ENCODE measurements around the gene FGD3. TPM values are rescaled to one million over a fixed set of nuclear protein-coding genes. Genes with fewer than 3 reads are reported as not detected.
A peak's percentile ranks its signal among the peaks of the same experiment; 100 is the strongest.

Gene FGD3
- total and polyA plus RNA-seq, 9 donors: 2.4 to 4.8 (median 3.2) TPM

- DNase-seq: no peak
- H3K4me1 ChIP-seq (ENCODE audit: control insufficient read depth, insufficient read depth, low read length): peaks cover 23% of the 10 kb centered on the region
- H3K36me3 ChIP-seq (ENCODE audit: control insufficient read depth, insufficient read depth, low read length): no peaks in the 10 kb centered on the region
- H3K27ac ChIP-seq (ENCODE audit: low read length): no peak overlapping the region
- WGBS (ENCODE audit: insufficient coverage): no CpG with 5 or more reads among the region's 4 CpGs
- no peaks in the 10 kb centered on the region for H3K9me3 ChIP-seq (replicated peaks; ENCODE audit: control insufficient read depth, low read depth, low read length)
- no peak overlapping the region for H3K4me3 ChIP-seq (ENCODE audit: low read length)
- H3K27me3 ChIP-seq (ENCODE audit: control insufficient read depth, insufficient read depth, low read length): no peaks in the 10 kb centered on the region
Observed at GRCh38 chr9:93068956-93069355, 121.6 kb downstream of the FGD3 start.

- no peaks in the 10 kb centered on the region for H3K36me3 ChIP-seq (ENCODE audit: control insufficient read depth, insufficient read depth, low read length)
- H3K9me3 ChIP-seq (replicated peaks; ENCODE audit: control insufficient read depth, low read depth, low read length): no peaks in the 10 kb centered on the region
- 70% methylated on average over 5 of the region's 7 CpGs for WGBS (ENCODE audit: insufficient coverage)
- no peak overlapping the region for H3K27ac ChIP-seq (ENCODE audit: low read length)
- no peak overlapping the region for H3K4me3 ChIP-seq (ENCODE audit: low read length)
- DNase-seq: no peak
- H3K4me1 ChIP-seq (ENCODE audit: control insufficient read depth, insufficient read depth, low read length): peaks cover 15% of the 10 kb centered on the region
- no peaks in the 10 kb centered on the region for H3K27me3 ChIP-seq (ENCODE audit: control insufficient read depth, insufficient read depth, low read length)
Observed at GRCh38 chr9:93071464-93071863, 124.1 kb downstream of the FGD3 start.

- DNase-seq: peak; percentile 62
- H3K4me1 ChIP-seq (ENCODE audit: control insufficient read depth, insufficient read depth, low read length): peaks cover 15% of the 10 kb centered on the region
- no peaks in the 10 kb centered on the region for H3K36me3 ChIP-seq (ENCODE audit: control insufficient read depth, insufficient read depth, low read length)
- 20% methylated on average over 4 of the region's 5 CpGs for WGBS (ENCODE audit: insufficient coverage)
- H3K9me3 ChIP-seq (replicated peaks; ENCODE audit: control insufficient read depth, low read depth, low read length): no peaks in the 10 kb centered on the region
- no peak overlapping the region for H3K27ac ChIP-seq (ENCODE audit: low read length)
- no peak overlapping the region for H3K4me3 ChIP-seq (ENCODE audit: low read length)
- H3K27me3 ChIP-seq (ENCODE audit: control insufficient read depth, insufficient read depth, low read length): no peaks in the 10 kb centered on the region
Observed at GRCh38 chr9:93072383-93072795, 125.1 kb downstream of the FGD3 start.

GRCh38 chr9:93076101-93076791 lies 128.9 kb downstream of the FGD3 start:
- peaks cover 15% of the 10 kb centered on the region for H3K4me1 ChIP-seq (ENCODE audit: control insufficient read depth, insufficient read depth, low read length)
- no peaks in the 10 kb centered on the region for H3K27me3 ChIP-seq (ENCODE audit: control insufficient read depth, insufficient read depth, low read length)
- 84% methylated on average over 8 of the region's 12 CpGs for WGBS (ENCODE audit: insufficient coverage)
- no peak for DNase-seq
- H3K4me3 ChIP-seq (ENCODE audit: low read length): no peak overlapping the region
- no peak overlapping the region for H3K27ac ChIP-seq (ENCODE audit: low read length)
- no peaks in the 10 kb centered on the region for H3K9me3 ChIP-seq (replicated peaks; ENCODE audit: control insufficient read depth, low read depth, low read length)
- H3K36me3 ChIP-seq (ENCODE audit: control insufficient read depth, insufficient read depth, low read length): no peaks in the 10 kb centered on the region

GRCh38 chr9:93076792-93077128 lies 129.4 kb downstream of the FGD3 start:
- no peak overlapping the region for H3K4me3 ChIP-seq (ENCODE audit: low read length)
- no peaks in the 10 kb centered on the region for H3K9me3 ChIP-seq (replicated peaks; ENCODE audit: control insufficient read depth, low read depth, low read length)
- H3K27me3 ChIP-seq (ENCODE audit: control insufficient read depth, insufficient read depth, low read length): no peaks in the 10 kb centered on the region
- peaks cover 12% of the 10 kb centered on the region for H3K4me1 ChIP-seq (ENCODE audit: control insufficient read depth, insufficient read depth, low read length)
- no peak for DNase-seq
- 100% methylated on average over 2 of the region's 2 CpGs for WGBS (ENCODE audit: insufficient coverage)
- no peak overlapping the region for H3K27ac ChIP-seq (ENCODE audit: low read length)
- H3K36me3 ChIP-seq (ENCODE audit: control insufficient read depth, insufficient read depth, low read length): no peaks in the 10 kb centered on the region

GRCh38 chr9:93077367-93077766 lies 130.0 kb downstream of the FGD3 start:
- Histone ChIP-seq H3K27ac (ENCODE audit: low read length) (no peak overlapping the region), H3K27me3 (ENCODE audit: control insufficient read depth, insufficient read depth, low read length) (no peaks in the 10 kb centered on the region), H3K4me3 (ENCODE audit: low read length) (no peak overlapping the region), H3K4me1 (ENCODE audit: control insufficient read depth, insufficient read depth, low read length) (peaks cover 6% of the 10 kb centered on the region), H3K36me3 (ENCODE audit: control insufficient read depth, insufficient read depth, low read length) (no peaks in the 10 kb centered on the region), H3K9me3 (replicated peaks; ENCODE audit: control insufficient read depth, low read depth, low read length) (no peaks in the 10 kb centered on the region)
- DNase-seq: no peak
- no CpG with 5 or more reads among the region's 1 CpG for WGBS (ENCODE audit: insufficient coverage)

GRCh38 chr9:93077811-93078210 lies 130.5 kb downstream of the FGD3 start:
- WGBS (ENCODE audit: insufficient coverage): 96% methylated on average over 15 of the region's 16 CpGs
- Histone ChIP-seq H3K27me3 (ENCODE audit: control insufficient read depth, insufficient read depth, low read length) (no peaks in the 10 kb centered on the region), H3K36me3 (ENCODE audit: control insufficient read depth, insufficient read depth, low read length) (no peaks in the 10 kb centered on the region), H3K4me1 (ENCODE audit: control insufficient read depth, insufficient read depth, low read length) (peaks cover 5% of the 10 kb centered on the region), H3K9me3 (replicated peaks; ENCODE audit: control insufficient read depth, low read depth, low read length) (no peaks in the 10 kb centered on the region), H3K27ac (ENCODE audit: low read length) (no peak overlapping the region), H3K4me3 (ENCODE audit: low read length) (no peak overlapping the region)
- no peak for DNase-seq

GRCh38 chr9:93079371-93079770 lies 132.0 kb downstream of the FGD3 start:
- H3K9me3 ChIP-seq (replicated peaks; ENCODE audit: control insufficient read depth, low read depth, low read length): no peaks in the 10 kb centered on the region
- peaks cover 8% of the 10 kb centered on the region for H3K4me1 ChIP-seq (ENCODE audit: control insufficient read depth, insufficient read depth, low read length)
- H3K36me3 ChIP-seq (ENCODE audit: control insufficient read depth, insufficient read depth, low read length): no peaks in the 10 kb centered on the region
- 78% methylated on average over 9 of the region's 13 CpGs for WGBS (ENCODE audit: insufficient coverage)
- H3K27ac ChIP-seq (ENCODE audit: low read length): no peak overlapping the region
- no peaks in the 10 kb centered on the region for H3K27me3 ChIP-seq (ENCODE audit: control insufficient read depth, insufficient read depth, low read length)
- H3K4me3 ChIP-seq (ENCODE audit: low read length): no peak overlapping the region
- DNase-seq: no peak

GRCh38 chr9:93080406-93080805 lies 133.1 kb downstream of the FGD3 start:
- 98% methylated on average over 6 of the region's 9 CpGs for WGBS (ENCODE audit: insufficient coverage)
- no peaks in the 10 kb centered on the region for H3K27me3 ChIP-seq (ENCODE audit: control insufficient read depth, insufficient read depth, low read length)
- H3K4me3 ChIP-seq (ENCODE audit: low read length): no peak overlapping the region
- no peaks in the 10 kb centered on the region for H3K9me3 ChIP-seq (replicated peaks; ENCODE audit: control insufficient read depth, low read depth, low read length)
- DNase-seq: no peak
- peaks cover 8% of the 10 kb centered on the region for H3K4me1 ChIP-seq (ENCODE audit: control insufficient read depth, insufficient read depth, low read length)
- no peaks in the 10 kb centered on the region for H3K36me3 ChIP-seq (ENCODE audit: control insufficient read depth, insufficient read depth, low read length)
- no peak overlapping the region for H3K27ac ChIP-seq (ENCODE audit: low read length)

GRCh38 chr9:93081081-93081529 lies 133.8 kb downstream of the FGD3 start:
- Histone ChIP-seq H3K27ac (ENCODE audit: low read length) (no peak overlapping the region), H3K27me3 (ENCODE audit: control insufficient read depth, insufficient read depth, low read length) (no peaks in the 10 kb centered on the region), H3K9me3 (replicated peaks; ENCODE audit: control insufficient read depth, low read depth, low read length) (no peaks in the 10 kb centered on the region), H3K4me1 (ENCODE audit: control insufficient read depth, insufficient read depth, low read length) (peaks cover 8% of the 10 kb centered on the region), H3K4me3 (ENCODE audit: low read length) (no peak overlapping the region), H3K36me3 (ENCODE audit: control insufficient read depth, insufficient read depth, low read length) (no peaks in the 10 kb centered on the region)
- DNase-seq: no peak
- WGBS (ENCODE audit: insufficient coverage): 62% methylated on average over 9 of the region's 10 CpGs

- WGBS (ENCODE audit: insufficient coverage): 75% methylated on average over 1 of the region's 3 CpGs
- no peaks in the 10 kb centered on the region for H3K36me3 ChIP-seq (ENCODE audit: control insufficient read depth, insufficient read depth, low read length)
- no peaks in the 10 kb centered on the region for H3K9me3 ChIP-seq (replicated peaks; ENCODE audit: control insufficient read depth, low read depth, low read length)
Observed at GRCh38 chr9:93081931-93082330, 134.6 kb downstream of the FGD3 start.

More at GRCh38 chr9:93081931-93082330, 134.6 kb downstream of the FGD3 start:
- no peak for DNase-seq
- H3K4me3 ChIP-seq (ENCODE audit: low read length): no peak overlapping the region
- H3K4me1 ChIP-seq (ENCODE audit: control insufficient read depth, insufficient read depth, low read length): peaks cover 8% of the 10 kb centered on the region
- H3K27me3 ChIP-seq (ENCODE audit: control insufficient read depth, insufficient read depth, low read length): no peaks in the 10 kb centered on the region
- H3K27ac ChIP-seq (ENCODE audit: low read length): no peak overlapping the region

Data from muscle of leg (tissue), 11 donors.